Measurements from ENCODE around the gene SFXN5.

The SFXN5 gene

DNA sequence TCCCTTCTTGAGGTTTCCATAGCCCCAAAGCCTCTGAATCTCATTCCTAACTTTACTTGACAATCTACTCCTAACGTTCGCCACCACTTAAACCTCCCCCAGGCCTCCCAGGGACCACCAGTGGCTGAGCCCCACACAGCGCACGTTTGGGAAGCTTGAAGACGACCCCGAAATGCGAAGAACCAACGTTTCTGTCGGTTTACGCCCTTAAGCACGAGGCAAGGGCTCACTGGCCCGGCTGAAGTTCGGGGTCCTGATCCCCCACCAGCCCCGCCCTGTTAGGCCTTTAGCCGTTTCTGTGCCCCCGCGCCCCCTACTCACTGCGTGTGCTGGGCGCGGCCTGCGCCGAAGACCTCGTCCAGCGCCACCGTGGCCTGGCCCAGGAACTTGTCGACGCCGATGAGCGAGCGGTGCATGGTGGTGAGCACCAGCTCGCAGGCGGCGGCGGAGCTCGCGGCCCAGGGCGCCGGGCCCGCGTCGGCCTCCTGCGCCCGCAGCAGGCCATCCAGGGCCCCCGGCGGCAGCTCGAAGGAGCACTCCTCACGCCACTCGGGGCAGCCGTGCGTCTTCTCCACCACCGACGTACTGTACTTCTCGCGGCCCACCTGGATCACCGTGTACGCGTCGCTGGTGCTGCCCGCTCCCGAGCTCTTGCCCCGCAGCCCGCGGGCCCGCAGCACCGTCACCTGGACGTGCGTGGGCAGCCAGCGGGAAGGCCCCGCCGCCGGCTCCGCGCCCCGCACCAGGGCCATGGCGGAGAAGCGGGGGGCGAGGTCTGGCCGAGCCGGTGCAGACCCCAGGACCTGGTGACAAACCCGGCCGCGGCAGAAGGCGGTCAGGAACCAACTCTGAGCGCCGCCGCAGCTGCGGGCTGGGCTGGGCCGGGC, 40.8 kb upstream of the SFXN5 start:
- POLR2A ChIA-PET: no interaction called here
- CTCF ChIA-PET: interaction anchor here (1.1 to 2.3 kb wide), 3 partner anchors 15 to 178 kb away, joined by 3 to 5 read pairs (median 4); no protein-coding TSS in a partner anchor
- TF ChIP-seq, protein P1, sequence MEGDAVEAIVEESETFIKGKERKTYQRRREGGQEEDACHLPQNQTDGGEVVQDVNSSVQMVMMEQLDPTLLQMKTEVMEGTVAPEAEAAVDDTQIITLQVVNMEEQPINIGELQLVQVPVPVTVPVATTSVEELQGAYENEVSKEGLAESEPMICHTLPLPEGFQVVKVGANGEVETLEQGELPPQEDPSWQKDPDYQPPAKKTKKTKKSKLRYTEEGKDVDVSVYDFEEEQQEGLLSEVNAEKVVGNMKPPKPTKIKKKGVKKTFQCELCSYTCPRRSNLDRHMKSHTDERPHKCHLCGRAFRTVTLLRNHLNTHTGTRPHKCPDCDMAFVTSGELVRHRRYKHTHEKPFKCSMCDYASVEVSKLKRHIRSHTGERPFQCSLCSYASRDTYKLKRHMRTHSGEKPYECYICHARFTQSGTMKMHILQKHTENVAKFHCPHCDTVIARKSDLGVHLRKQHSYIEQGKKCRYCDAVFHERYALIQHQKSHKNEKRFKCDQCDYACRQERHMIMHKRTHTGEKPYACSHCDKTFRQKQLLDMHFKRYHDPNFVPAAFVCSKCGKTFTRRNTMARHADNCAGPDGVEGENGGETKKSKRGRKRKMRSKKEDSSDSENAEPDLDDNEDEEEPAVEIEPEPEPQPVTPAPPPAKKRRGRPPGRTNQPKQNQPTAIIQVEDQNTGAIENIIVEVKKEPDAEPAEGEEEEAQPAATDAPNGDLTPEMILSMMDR (IDR thresholded peaks at IDR 0.05; ENCODE audit: control extremely low read depth, extremely low read depth, low read depth, missing control alignments): no peak
- no peak for DNase-seq (ENCODE audit: extremely low spot score)

DNA sequence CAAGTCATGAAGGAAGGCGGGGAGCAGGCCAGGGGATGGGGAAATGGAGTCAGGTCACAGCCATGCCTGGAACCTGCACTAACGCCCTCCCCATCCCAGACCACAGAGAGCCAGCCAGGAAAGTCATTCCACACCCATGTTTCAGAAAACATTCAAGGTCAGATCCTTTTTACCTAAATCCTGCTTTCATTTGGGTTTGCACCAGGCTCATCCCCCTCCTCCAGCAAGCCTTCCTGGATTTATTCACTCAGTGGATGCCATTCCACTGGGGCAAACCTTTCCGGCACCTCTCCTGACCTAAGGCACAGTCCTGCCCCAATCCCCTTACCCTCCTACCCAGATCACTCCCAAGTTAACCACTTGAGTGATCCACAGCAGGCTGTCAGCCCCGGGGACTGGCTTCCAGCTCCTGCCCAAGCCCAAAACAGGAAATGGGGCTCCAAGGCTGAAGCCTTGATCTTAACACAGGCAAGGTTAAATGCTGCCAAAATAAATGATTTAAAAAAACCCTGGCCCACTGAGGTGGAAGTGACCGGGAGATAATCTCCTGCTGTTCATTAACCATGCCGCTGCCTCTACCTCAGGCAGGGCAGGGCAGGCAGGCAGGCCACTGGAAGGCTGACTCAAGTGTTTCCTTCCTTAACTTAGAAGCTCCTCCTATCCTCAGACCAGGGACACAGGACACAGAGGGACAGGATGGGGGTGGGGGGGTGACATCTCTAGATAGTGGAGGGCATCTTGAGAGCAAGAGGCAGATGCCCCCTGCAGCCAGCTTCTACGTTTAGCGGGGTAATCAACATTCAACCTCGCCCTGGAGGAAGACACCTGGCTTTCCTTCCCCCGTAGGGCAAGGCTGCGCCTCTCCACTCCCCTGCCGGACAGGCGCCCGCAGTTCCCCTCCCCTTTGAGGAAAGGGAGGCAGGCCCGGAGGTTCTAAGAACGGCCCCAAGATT, 39.8 kb upstream of the SFXN5 start:
- TF ChIP-seq, protein P1 (IDR thresholded peaks at IDR 0.05; ENCODE audit: control extremely low read depth, extremely low read depth, low read depth, missing control alignments): no peak
- DNase-seq (ENCODE audit: extremely low spot score): no peak
- POLR2A ChIA-PET: no interaction called here
- CTCF ChIA-PET: interaction anchor here (0.8 to 2.6 kb wide), 6 partner anchors 16 to 179 kb away, joined by 3 to 11 read pairs (median 4); no protein-coding TSS in a partner anchor

DNA sequence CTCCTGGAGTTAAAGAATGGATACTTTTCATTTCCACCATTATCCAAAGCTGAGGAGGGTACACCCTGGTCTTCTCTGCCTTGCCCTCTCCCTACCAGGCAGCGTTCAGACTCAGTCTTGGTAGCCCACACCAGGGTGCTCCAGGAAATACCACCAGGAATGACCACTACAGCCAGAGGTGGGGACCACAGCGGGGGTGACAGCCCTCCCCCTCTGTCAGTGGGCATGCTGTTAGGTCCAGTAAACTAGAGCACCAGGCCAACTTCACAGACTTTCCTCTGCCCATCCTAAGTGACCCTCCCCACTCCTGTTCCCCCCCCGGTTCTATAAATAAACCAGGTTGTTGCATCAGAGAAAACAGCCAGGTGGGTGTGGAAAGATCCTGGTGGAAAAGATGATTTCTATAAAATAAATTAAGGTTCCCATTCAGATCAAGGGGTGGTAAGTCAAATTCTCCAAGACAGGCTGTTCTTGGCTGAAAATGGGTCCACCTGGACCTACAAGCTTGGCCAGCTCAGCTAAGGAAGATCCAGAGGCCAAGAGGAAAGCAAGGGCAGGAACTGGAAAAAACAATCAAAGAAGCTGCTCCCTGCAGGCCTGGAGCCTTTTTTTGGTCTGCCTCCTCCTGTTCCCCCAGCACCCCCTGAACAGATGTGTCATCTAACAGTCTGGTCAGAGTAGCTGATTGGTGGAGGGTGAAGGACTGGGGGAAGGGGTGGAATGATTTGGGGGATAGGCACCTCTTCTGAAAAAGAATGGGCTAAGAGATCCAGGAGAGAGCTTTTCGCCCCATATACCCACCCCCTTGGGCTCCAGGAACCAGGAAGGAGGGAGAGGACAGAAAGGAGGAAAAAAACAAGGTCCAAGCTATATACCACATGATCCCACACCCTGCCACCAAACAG, 38.9 kb upstream of the SFXN5 start:
- POLR2A ChIA-PET: no interaction called here

DNA sequence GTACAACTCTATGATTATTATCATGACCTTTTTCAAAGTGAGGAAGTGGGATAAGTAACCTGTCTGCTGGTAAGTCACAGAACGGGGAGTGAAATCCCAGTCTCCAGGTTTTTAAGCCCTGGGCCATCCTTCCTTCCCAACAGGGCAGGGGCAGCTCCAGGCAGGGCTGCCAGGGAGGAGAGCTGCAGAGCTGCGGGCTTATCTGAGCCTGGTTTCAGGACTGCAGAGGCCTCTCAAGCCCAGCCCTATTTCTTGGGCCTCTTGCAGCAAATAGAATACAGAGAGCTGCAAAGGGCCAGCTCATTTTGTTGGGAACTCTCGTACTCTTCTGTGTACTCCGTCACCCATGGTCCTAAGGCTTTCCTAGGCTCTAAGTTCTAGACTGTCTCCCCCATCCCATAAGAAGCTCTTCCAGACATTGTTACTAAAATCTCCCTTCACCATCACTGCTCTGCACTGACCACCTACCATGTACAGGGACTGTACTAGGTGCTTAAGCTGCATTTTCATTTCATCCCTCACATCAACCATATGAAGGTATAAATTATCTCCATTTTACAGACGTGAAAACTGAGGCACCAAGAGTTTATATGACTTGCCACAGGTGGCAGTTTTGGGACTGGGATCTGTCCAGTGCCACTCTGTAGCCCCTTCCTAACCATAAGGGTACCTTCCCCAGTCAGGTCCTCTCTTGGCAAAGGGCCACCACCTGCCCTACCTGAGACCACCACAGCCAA, 38.1 kb upstream of the SFXN5 start:
- TF ChIP-seq, protein P1 (IDR thresholded peaks at IDR 0.05; ENCODE audit: control extremely low read depth, extremely low read depth, low read depth, missing control alignments): no peak
- ChIA-PET CTCF (interaction anchor here (1.0 to 2.6 kb wide), 4 partner anchors 14 to 103 kb away, joined by 3 to 11 read pairs (median 4); no protein-coding TSS in a partner anchor), POLR2A (no interaction called here)
- DNase-seq (ENCODE audit: extremely low spot score): no peak

More for the DNA sequence above, 38.9 kb upstream of the SFXN5 start:
- TF ChIP-seq, protein P1 (IDR thresholded peaks at IDR 0.05; ENCODE audit: control extremely low read depth, extremely low read depth, low read depth, missing control alignments): no peak
- no peak for DNase-seq (ENCODE audit: extremely low spot score)
- CTCF ChIA-PET: interaction anchor here (0.8 to 2.6 kb wide), 4 partner anchors 24 to 102 kb away, joined by 3 to 11 read pairs (median 4); no protein-coding TSS in a partner anchor

DNA sequence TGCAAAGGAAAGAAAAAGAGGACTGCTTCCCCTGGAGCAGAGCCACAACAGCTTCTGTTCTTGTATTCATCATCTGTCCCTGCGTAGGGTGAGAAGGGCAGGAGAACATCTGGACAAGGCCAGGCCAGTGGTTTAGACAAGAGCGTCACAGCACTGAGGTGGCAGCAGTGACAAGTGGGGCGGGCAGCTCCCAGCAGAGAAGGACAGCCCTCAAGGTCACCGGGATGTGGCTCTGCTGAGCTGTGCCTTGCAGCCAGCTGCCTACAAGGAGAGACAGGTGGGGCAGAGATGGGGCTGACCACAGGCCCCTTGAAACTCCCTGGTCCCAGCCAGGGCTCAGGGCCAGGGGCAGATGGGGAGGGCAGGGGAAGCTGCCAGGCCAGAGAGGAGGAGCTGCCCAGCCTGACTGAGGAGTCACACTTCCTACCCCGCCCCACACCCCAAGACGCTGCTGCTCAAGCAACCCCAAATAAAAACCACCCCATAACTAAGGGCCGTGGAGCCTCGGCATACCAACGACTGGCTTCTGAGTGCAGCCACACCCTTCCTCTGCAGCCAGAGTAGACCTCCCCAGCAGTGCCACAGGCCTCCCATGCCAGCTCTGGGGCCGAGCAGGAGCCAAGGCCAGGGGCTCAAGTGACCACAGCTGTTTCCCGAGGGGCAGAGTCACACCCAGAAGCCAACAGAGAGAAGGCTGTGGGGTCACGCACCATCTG, 35.9 kb upstream of the SFXN5 start:
- ChIA-PET CTCF (interaction anchor here (1.0 to 1.3 kb wide), 3 partner anchors 8 to 115 kb away, joined by 3 read pairs; no protein-coding TSS in a partner anchor), POLR2A (no interaction called here)
- TF ChIP-seq, protein P1 (IDR thresholded peaks at IDR 0.05; ENCODE audit: control extremely low read depth, extremely low read depth, low read depth, missing control alignments): no peak
- no peak for DNase-seq (ENCODE audit: extremely low spot score)
